GM20000 (cell line): ENCODE results near the gene CDCA7.

Experiments
- DNase-seq: peaks from one replicate; pipeline ENCODE4 v3.0.0; 2012; ENCODE audit warnings: low spot score
- CTCF ChIP-seq: IDR thresholded peaks from 2 replicates; pipeline ENCODE4 v1.5.1; 2012; ENCODE audit warnings: mild to moderate bottlenecking, control low read depth; ENCODE audit errors: extremely low read depth, missing control alignments

Gene CDCA7

GRCh38 chr2:173387660-173388059 is 33.0 kb downstream of the CDCA7 start:
- no peak for DNase-seq
- no peak for TF ChIP-seq CTCF

- DNase-seq = no peak
- TF ChIP-seq CTCF = no peak
Measured at GRCh38 chr2:173388795-173389194, 34.1 kb downstream of the CDCA7 start.

GRCh38 chr2:173390036-173390435 is 35.4 kb downstream of the CDCA7 start:
- no peak for DNase-seq
- TF ChIP-seq CTCF = no peak

GRCh38 chr2:173392731-173393130 is 38.1 kb downstream of the CDCA7 start:
- DNase-seq = no peak
- no peak for TF ChIP-seq CTCF

GRCh38 chr2:173393186-173393585 is 38.5 kb downstream of the CDCA7 start:
- DNase-seq = no peak
- no peak for TF ChIP-seq CTCF

- TF ChIP-seq CTCF = no peak
- no peak for DNase-seq
Measured at GRCh38 chr2:173393636-173394035, 39.0 kb downstream of the CDCA7 start.

GRCh38 chr2:173394091-173394974 is 39.7 kb downstream of the CDCA7 start:
- TF ChIP-seq CTCF = no peak

More at GRCh38 chr2:173394091-173394974, 39.7 kb downstream of the CDCA7 start:
- DNase-seq = no peak
